Gastroesophageal sphincter (tissue), 4 donors: ENCODE data around the gene ZNF667. TPM values are rescaled to one million over a fixed set of nuclear protein-coding genes. Genes with fewer than 3 reads are reported as not detected.

ENCODE experiments used
- ATAC-seq: fragments of 150-250 bp; one replicate; pipeline ENCODE4 v1.9.1; 2016; ENCODE audit warnings: mild to moderate bottlenecking, moderate library complexity
- H3K27ac ChIP-seq, 4 donors: fragments of 200-600 bp; sonication (generic) in 3 of 4; 1 replicate in 3 of 4; 2 replicates in 1 of 4; pipeline ENCODE4 v1.5.1; 2016 to 2019
- H3K27me3 ChIP-seq: fragments of 200-600 bp; sonication (generic); one replicate; pipeline ENCODE4 v1.5.1; 2019
- H3K36me3 ChIP-seq, 2 donors: fragments of 200-600 bp; sonication (generic); one replicate each; pipeline ENCODE4 v1.5.1; 2019; ENCODE audit warnings: control low read depth in 1 of 2
- H3K4me1 ChIP-seq, 3 donors: fragments of 200-600 bp; sonication (generic); 1 replicate in 2 of 3; 2 replicates in 1 of 3; pipeline ENCODE4 v1.5.1; 2016 to 2019; ENCODE audit warnings: control low read depth in 2 of 3
- H3K4me3 ChIP-seq, 2 donors: fragments of 200-600 bp; sonication (generic); one replicate each; pipeline ENCODE4 v1.5.1; 2019; ENCODE audit warnings: mild to moderate bottlenecking in 1 of 2, moderate library complexity in 1 of 2
- H3K9me3 ChIP-seq, 3 donors: fragments of 200-600 bp; sonication (generic); one replicate each; pipeline ENCODE4 v1.5.1; 2017 to 2019; ENCODE audit warnings: control low read depth in 2 of 3
- CTCF ChIP-seq, 4 experiments: fragments of 200-600 bp in 2 of 4; fragments of 450-650 bp in 2 of 4; sonication (generic) in 1 of 4; IDR thresholded peaks; one replicate each; pipeline ENCODE4 v1.5.1; 2017 to 2019; ENCODE audit warnings: antibody characterized with exemption in 4 of 4, mild to moderate bottlenecking in 2 of 4, moderate library complexity in 2 of 4
- EP300 ChIP-seq: sonication (generic); formaldehyde crosslinking; IDR thresholded peaks from one replicate; pipeline ENCODE4 v1.6.1; 2017; ENCODE audit warnings: antibody characterized with exemption, mild to moderate bottlenecking
- POLR2A ChIP-seq, 2 donors: fragments of 450-650 bp; IDR thresholded peaks; one replicate each; pipeline ENCODE4 v1.6.1; 2017; ENCODE audit warnings: antibody characterized with exemption in 2 of 2, mild to moderate bottlenecking in 2 of 2, moderate library complexity in 1 of 2
- POLR2AphosphoS5 ChIP-seq: sonication (generic); formaldehyde crosslinking; IDR thresholded peaks from one replicate; pipeline ENCODE4 v1.6.1; 2017; ENCODE audit warnings: antibody characterized with exemption
- WGBS, 2 donors: methylation state at CpG; one replicate each; pipeline ENCODE4 v1.1.5; 2018; ENCODE audit warnings: low coverage in 1 of 2; 5-methylcytosine and 5-hydroxymethylcytosine counted together
- total RNA-seq, 4 donors: library from RNA; depleted of rRNA; stranded (reverse); fragments of >200 nt; gene quantifications; one replicate each; pipeline ENCODE4 v1.1.0, GENCODE V29; 2016

The ZNF667 gene
- total RNA-seq, 4 donors from 2014 or later, result 2.5 to 6.7 (median 3.4) TPM

- Histone ChIP-seq H3K4me1 (peaks cover 0 to 9% (median 6%) of the 10 kb centered on the region in 3 donors), H3K27ac (no peak overlapping the region), H3K9me3 (peaks cover 0 to 10% (median 0%) of the 10 kb centered on the region in 3 donors), H3K4me3 (no peak overlapping the region), H3K27me3 (no peaks in the 10 kb centered on the region), H3K36me3 (no peaks in the 10 kb centered on the region)
- WGBS, 2 donors, result 85 to 86% methylated on average over 2 of the region's 2 CpGs
- TF ChIP-seq POLR2AphosphoS5 (no peak), CTCF (IDR thresholded peaks at IDR 0.05) (no peak), POLR2A (IDR thresholded peaks at IDR 0.05) (no peak), EP300 (no peak)
- ATAC-seq, result no peak
These were observed 27.4 kb upstream of the ZNF667 start for GRCh38 chr19:56504581-56504980.

GRCh38 chr19:56491399-56491798 is 14.3 kb upstream of the ZNF667 start:
- Histone ChIP-seq H3K27ac (no peak overlapping the region), H3K36me3 (peaks cover 0 to 53% of the 10 kb centered on the region in 2 donors), H3K4me3 (no peak overlapping the region), H3K9me3 (peaks cover 0 to 86% (median 0%) of the 10 kb centered on the region in 3 donors), H3K27me3 (no peaks in the 10 kb centered on the region), H3K4me1 (no peaks in the 10 kb centered on the region)
- TF ChIP-seq CTCF (IDR thresholded peaks at IDR 0.05), result no peak
- TF ChIP-seq EP300, result no peak
- ATAC-seq, result no peak
- 33 to 77% methylated on average over 1 to 3 of the region's 3 CpGs for WGBS, 2 donors

GRCh38 chr19:56477429-56478338 is 539 bp upstream of the ZNF667 start:
- no peak for TF ChIP-seq CTCF (IDR thresholded peaks at IDR 0.05)
- peak; percentile 82 for TF ChIP-seq POLR2AphosphoS5
- TF ChIP-seq EP300, result no peak
- TF ChIP-seq POLR2A (IDR thresholded peaks at IDR 0.05), result peak in 1 of 2 donors; percentile 24
- peak; percentile 96 for ATAC-seq
- Histone ChIP-seq H3K9me3 (peaks cover 0 to 57% (median 0%) of the 10 kb centered on the region in 3 donors), H3K4me3 (peak overlapping the region; percentile 60 to 84), H3K4me1 (peaks cover 0 to 30% (median 10%) of the 10 kb centered on the region in 3 donors), H3K27me3 (no peaks in the 10 kb centered on the region), H3K27ac (peak overlapping the region; percentile 11 to 89 (median 82)), H3K36me3 (peaks cover 0 to 26% of the 10 kb centered on the region in 2 donors)
- whole genome bisulfite sequencing, 2 donors, result 0 to 2% methylated on average over 7 to 23 of the region's 80 CpGs

- ATAC-seq, result no peak
- Histone ChIP-seq H3K4me3 (peak overlapping the region in 1 of 2 donors; percentile 84), H3K27me3 (no peaks in the 10 kb centered on the region), H3K4me1 (peaks cover 0 to 30% (median 10%) of the 10 kb centered on the region in 3 donors), H3K36me3 (peaks cover 0 to 38% of the 10 kb centered on the region in 2 donors), H3K27ac (no peak overlapping the region), H3K9me3 (peaks cover 0 to 55% (median 0%) of the 10 kb centered on the region in 3 donors)
- 80% methylated on average over 9 of the region's 10 CpGs; no CpG with 5 or more reads in 1 of the 2 donors for WGBS, 2 donors
- TF ChIP-seq CTCF (IDR thresholded peaks at IDR 0.05) (no peak), EP300 (no peak), POLR2A (IDR thresholded peaks at IDR 0.05) (no peak), POLR2AphosphoS5 (no peak)
These were observed 1.1 kb downstream of the ZNF667 start for GRCh38 chr19:56476093-56476492.

GRCh38 chr19:56474308-56474707 is 2.8 kb downstream of the ZNF667 start:
- 53 to 58% methylated on average over 2 to 3 of the region's 3 CpGs for WGBS, 2 donors
- Histone ChIP-seq H3K4me3 (no peak overlapping the region), H3K27ac (no peak overlapping the region), H3K9me3 (peaks cover 0 to 63% (median 0%) of the 10 kb centered on the region in 3 donors), H3K4me1 (peaks cover 0 to 27% (median 10%) of the 10 kb centered on the region in 3 donors), H3K36me3 (peaks cover 0 to 49% of the 10 kb centered on the region in 2 donors), H3K27me3 (no peaks in the 10 kb centered on the region)
- ATAC-seq, result no peak
- TF ChIP-seq POLR2A (IDR thresholded peaks at IDR 0.05) (no peak), EP300 (no peak), POLR2AphosphoS5 (no peak), CTCF (IDR thresholded peaks at IDR 0.05) (no peak)
